Activated naive CD8-positive, alpha-beta T cell treated with anti-CD3 and anti-CD28 coated beads, Interleukin-2, amount 50 U/mL, for 24 hours (primary cell): Measurements from ENCODE around the gene RAB3B.

ENCODE experiments used
- ATAC-seq: fragments of 150-1000 bp; cut with Tn5 transposase; one replicate; pipeline ENCODE4 v1.10.0; 2021
- DNase-seq: peaks from one replicate; pipeline ENCODE4 v3.0.0; 2021
- H3K27ac Mint-ChIP-seq: one replicate; pipeline ENCODE4 v1.8.0; 2021; ENCODE audit warnings: mild to moderate bottlenecking, mixed read lengths
- H3K27me3 Mint-ChIP-seq: one replicate; pipeline ENCODE4 v1.8.0; 2021; ENCODE audit warnings: mixed read lengths
- H3K36me3 Mint-ChIP-seq: one replicate; pipeline ENCODE4 v1.8.0; 2021; ENCODE audit warnings: low read depth, mixed read lengths
- H3K4me1 Mint-ChIP-seq: one replicate; pipeline ENCODE4 v1.8.0; 2021; ENCODE audit warnings: mixed read lengths
- H3K4me3 Mint-ChIP-seq: one replicate; pipeline ENCODE4 v1.8.0; 2021; ENCODE audit warnings: mild to moderate bottlenecking, moderate library complexity, mixed read lengths
- H3K9me3 Mint-ChIP-seq: one replicate; pipeline ENCODE4 v1.8.0; 2021; ENCODE audit warnings: mixed read lengths

RAB3B gene

GRCh38 chr1:51933344-51933743 is 57.2 kb downstream of the RAB3B start:
- Mint-ChIP-seq H3K27ac (no peak overlapping the region), H3K36me3 (no peaks in the 10 kb centered on the region), H3K27me3 (peaks cover 3% of the 10 kb centered on the region), H3K4me3 (no peak overlapping the region), H3K4me1 (no peaks in the 10 kb centered on the region), H3K9me3 (no peaks in the 10 kb centered on the region)
- ATAC-seq = no peak
- no peak for DNase-seq

DNA sequence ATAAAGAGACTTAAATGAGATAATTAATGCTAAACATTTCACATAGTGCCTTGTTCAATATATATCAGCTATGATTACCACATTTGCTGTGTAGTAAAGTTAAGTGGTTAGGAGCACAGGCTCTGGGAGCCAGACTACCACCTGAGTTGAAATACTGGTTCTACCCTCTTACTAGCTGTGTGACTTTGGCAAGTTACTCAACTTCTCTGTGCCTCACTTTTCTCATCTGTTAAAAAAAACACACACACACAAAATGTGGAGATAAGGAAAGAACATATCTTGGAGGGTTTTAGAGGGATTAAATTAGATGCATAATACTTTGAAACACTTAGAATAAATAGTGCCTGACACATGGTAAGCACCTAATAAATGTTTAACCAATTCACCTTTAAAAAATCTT is 60.2 kb downstream of the RAB3B start:
- no peak overlapping the region for H3K4me3 Mint-ChIP-seq
- no peak overlapping the region for H3K27ac Mint-ChIP-seq
- H3K27me3 Mint-ChIP-seq = no peaks in the 10 kb centered on the region
- H3K4me1 Mint-ChIP-seq = no peaks in the 10 kb centered on the region
- DNase-seq (no peak), ATAC-seq (no peak)
- H3K36me3 Mint-ChIP-seq = no peaks in the 10 kb centered on the region
- H3K9me3 Mint-ChIP-seq = no peaks in the 10 kb centered on the region

DNA sequence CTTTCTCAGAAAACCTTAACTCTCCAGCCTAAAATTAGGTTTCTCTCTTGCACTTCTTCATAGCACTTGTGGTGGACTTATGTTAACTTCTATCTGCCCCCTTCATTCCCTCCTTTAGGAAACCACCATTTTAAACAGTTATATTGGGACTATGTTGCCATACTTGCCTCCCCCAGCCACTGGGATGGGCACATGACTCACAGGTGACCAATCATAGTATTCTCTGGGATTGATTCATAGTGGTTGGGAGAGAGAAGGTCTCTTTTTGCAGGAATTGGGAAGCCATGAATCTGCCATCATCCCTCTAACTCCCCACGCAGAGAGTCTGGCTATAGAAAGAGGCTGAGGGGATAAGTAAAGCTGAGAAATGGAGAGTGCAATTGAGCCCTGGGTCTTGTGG is 61.6 kb downstream of the RAB3B start:
- Mint-ChIP-seq H3K4me3 (no peak overlapping the region), H3K9me3 (no peaks in the 10 kb centered on the region), H3K36me3 (no peaks in the 10 kb centered on the region), H3K27ac (no peak overlapping the region), H3K4me1 (no peaks in the 10 kb centered on the region), H3K27me3 (no peaks in the 10 kb centered on the region)
- ATAC-seq (no peak), DNase-seq (no peak)

DNA sequence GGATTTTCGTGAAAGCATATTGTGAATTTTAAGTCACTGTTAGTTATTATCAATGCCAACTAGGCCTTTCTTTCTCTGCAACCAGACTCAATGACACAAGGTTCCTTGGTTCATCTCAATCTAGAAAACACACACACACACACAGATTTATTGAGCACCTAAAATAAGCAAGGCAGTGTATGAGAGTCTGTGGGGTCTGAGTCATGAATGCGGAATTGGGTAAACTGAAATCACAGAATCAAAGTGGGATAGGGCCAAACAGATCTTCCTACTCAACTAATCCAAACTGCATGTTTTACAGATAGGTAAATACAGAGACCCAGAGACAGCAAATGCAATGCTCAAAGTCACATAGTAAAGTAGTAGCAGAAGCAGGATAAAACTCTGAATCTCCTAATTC is 63.5 kb downstream of the RAB3B start:
- no peak overlapping the region for H3K27ac Mint-ChIP-seq
- H3K27me3 Mint-ChIP-seq = no peaks in the 10 kb centered on the region
- no peaks in the 10 kb centered on the region for H3K9me3 Mint-ChIP-seq
- ATAC-seq = no peak
- no peak overlapping the region for H3K4me3 Mint-ChIP-seq
- no peak for DNase-seq
- no peaks in the 10 kb centered on the region for H3K4me1 Mint-ChIP-seq
- no peaks in the 10 kb centered on the region for H3K36me3 Mint-ChIP-seq

GRCh38 chr1:51926171-51926812 is 64.2 kb downstream of the RAB3B start:
- H3K27ac Mint-ChIP-seq = no peak overlapping the region
- DNase-seq (no peak), ATAC-seq (peak; percentile 23)
- H3K4me1 Mint-ChIP-seq = no peaks in the 10 kb centered on the region
- H3K9me3 Mint-ChIP-seq = no peaks in the 10 kb centered on the region
- no peak overlapping the region for H3K4me3 Mint-ChIP-seq
- no peaks in the 10 kb centered on the region for H3K27me3 Mint-ChIP-seq
- H3K36me3 Mint-ChIP-seq = no peaks in the 10 kb centered on the region

- DNase-seq (peak; percentile 18), ATAC-seq (peak; percentile 85)
- H3K4me3 Mint-ChIP-seq = no peak overlapping the region
- no peak overlapping the region for H3K27ac Mint-ChIP-seq
- no peaks in the 10 kb centered on the region for H3K36me3 Mint-ChIP-seq
- peaks cover 2% of the 10 kb centered on the region for H3K27me3 Mint-ChIP-seq
- no peaks in the 10 kb centered on the region for H3K4me1 Mint-ChIP-seq
- no peaks in the 10 kb centered on the region for H3K9me3 Mint-ChIP-seq
These were observed 66.0 kb downstream of the RAB3B start for GRCh38 chr1:51924455-51924854.

DNA sequence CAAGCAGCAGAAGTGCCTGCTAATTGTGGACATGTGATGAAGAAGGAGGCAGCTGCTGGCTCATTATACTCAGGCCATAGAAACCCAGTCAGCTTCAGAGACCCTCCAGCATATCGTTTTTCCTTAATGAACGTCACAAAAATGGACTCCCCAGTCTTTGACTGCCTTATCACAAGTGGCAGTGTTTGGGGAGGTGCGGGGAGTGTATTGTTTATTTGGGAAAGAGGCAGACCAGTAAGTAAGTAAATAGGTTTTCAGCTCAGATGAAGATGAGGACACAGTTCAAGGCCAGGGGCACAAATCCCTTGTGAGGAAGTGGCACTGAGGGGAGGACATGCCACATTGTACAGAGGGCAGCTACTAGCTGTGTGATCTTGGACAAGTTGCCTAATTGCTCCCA is 68.5 kb downstream of the RAB3B start:
- no peaks in the 10 kb centered on the region for H3K4me1 Mint-ChIP-seq
- H3K4me3 Mint-ChIP-seq = no peak overlapping the region
- peaks cover 6% of the 10 kb centered on the region for H3K27me3 Mint-ChIP-seq
- no peak overlapping the region for H3K27ac Mint-ChIP-seq
- H3K36me3 Mint-ChIP-seq = no peaks in the 10 kb centered on the region
- no peak for ATAC-seq
- H3K9me3 Mint-ChIP-seq = no peaks in the 10 kb centered on the region
- no peak for DNase-seq

DNA sequence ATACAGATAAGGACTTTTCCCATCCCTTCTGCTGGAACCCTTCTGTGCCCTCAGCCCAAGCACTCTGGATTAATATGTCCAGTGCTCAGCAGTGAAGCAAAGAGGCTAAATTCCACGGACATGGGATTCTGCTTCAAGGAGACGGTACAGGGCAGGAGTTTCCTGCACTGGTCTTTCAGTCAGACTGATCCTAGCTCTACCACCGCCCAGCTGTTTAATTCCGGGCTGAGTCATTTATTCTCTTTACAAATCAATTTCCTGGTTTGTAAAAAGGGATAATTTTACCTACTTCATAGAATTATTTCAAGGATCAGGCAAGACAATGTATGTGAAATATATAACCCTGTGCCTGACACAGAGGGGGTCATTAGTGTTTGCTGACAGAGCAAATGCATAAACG is 70.4 kb downstream of the RAB3B start:
- ATAC-seq = no peak
- no peaks in the 10 kb centered on the region for H3K4me1 Mint-ChIP-seq
- no peak for DNase-seq
- peaks cover 6% of the 10 kb centered on the region for H3K27me3 Mint-ChIP-seq
- no peak overlapping the region for H3K27ac Mint-ChIP-seq
- no peak overlapping the region for H3K4me3 Mint-ChIP-seq
- H3K36me3 Mint-ChIP-seq = no peaks in the 10 kb centered on the region
- H3K9me3 Mint-ChIP-seq = no peaks in the 10 kb centered on the region

GRCh38 chr1:51919684-51920083 is 70.8 kb downstream of the RAB3B start:
- H3K9me3 Mint-ChIP-seq = no peaks in the 10 kb centered on the region
- peaks cover 6% of the 10 kb centered on the region for H3K27me3 Mint-ChIP-seq
- no peaks in the 10 kb centered on the region for H3K36me3 Mint-ChIP-seq
- no peak overlapping the region for H3K27ac Mint-ChIP-seq
- DNase-seq (no peak), ATAC-seq (no peak)
- no peaks in the 10 kb centered on the region for H3K4me1 Mint-ChIP-seq
- no peak overlapping the region for H3K4me3 Mint-ChIP-seq

GRCh38 chr1:51916587-51917405 is 73.7 kb downstream of the RAB3B start:
- H3K27me3 Mint-ChIP-seq = peaks cover 6% of the 10 kb centered on the region
- H3K4me3 Mint-ChIP-seq = no peak overlapping the region
- H3K4me1 Mint-ChIP-seq = no peaks in the 10 kb centered on the region
- no peaks in the 10 kb centered on the region for H3K9me3 Mint-ChIP-seq
- ATAC-seq (no peak), DNase-seq (no peak)
- H3K36me3 Mint-ChIP-seq = no peaks in the 10 kb centered on the region
- no peak overlapping the region for H3K27ac Mint-ChIP-seq

GRCh38 chr1:51915951-51916350 is 74.5 kb downstream of the RAB3B start:
- no peak overlapping the region for H3K4me3 Mint-ChIP-seq
- no peak overlapping the region for H3K27ac Mint-ChIP-seq
- ATAC-seq (no peak), DNase-seq (no peak)
- no peaks in the 10 kb centered on the region for H3K36me3 Mint-ChIP-seq
- no peaks in the 10 kb centered on the region for H3K9me3 Mint-ChIP-seq
- no peaks in the 10 kb centered on the region for H3K4me1 Mint-ChIP-seq
- H3K27me3 Mint-ChIP-seq = peaks cover 8% of the 10 kb centered on the region

DNA sequence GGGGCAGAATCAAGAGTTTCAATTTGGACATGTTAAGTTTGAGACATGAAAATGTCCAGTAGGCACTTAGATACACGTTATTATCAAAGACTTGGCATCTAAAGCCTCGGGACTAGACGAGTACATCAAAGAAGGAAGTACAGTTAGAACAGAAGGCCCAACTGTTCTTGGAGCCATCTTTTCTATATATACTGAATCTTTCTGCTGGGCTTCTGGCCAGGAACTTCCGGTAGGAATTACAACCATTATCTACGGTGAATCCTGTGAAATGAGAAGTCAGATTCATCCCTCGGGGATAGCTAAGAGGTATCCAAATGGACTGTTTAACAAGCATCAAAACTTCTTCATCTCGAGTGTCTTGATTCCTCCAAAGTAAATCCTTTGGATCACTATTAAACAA is 77.6 kb downstream of the RAB3B start:
- no peak overlapping the region for H3K27ac Mint-ChIP-seq
- ATAC-seq = no peak
- no peaks in the 10 kb centered on the region for H3K9me3 Mint-ChIP-seq
- DNase-seq = no peak
- H3K4me3 Mint-ChIP-seq = no peak overlapping the region
- no peaks in the 10 kb centered on the region for H3K4me1 Mint-ChIP-seq
- peaks cover 5% of the 10 kb centered on the region for H3K27me3 Mint-ChIP-seq
- no peaks in the 10 kb centered on the region for H3K36me3 Mint-ChIP-seq

GRCh38 chr1:51910221-51911000 is 80.1 kb downstream of the RAB3B start:
- ATAC-seq (no peak), DNase-seq (no peak)
- peaks cover 6% of the 10 kb centered on the region for H3K9me3 Mint-ChIP-seq
- no peak overlapping the region for H3K4me3 Mint-ChIP-seq
- no peak overlapping the region for H3K27ac Mint-ChIP-seq
- peaks cover 4% of the 10 kb centered on the region for H3K4me1 Mint-ChIP-seq
- no peaks in the 10 kb centered on the region for H3K36me3 Mint-ChIP-seq
- peaks cover 5% of the 10 kb centered on the region for H3K27me3 Mint-ChIP-seq

DNA sequence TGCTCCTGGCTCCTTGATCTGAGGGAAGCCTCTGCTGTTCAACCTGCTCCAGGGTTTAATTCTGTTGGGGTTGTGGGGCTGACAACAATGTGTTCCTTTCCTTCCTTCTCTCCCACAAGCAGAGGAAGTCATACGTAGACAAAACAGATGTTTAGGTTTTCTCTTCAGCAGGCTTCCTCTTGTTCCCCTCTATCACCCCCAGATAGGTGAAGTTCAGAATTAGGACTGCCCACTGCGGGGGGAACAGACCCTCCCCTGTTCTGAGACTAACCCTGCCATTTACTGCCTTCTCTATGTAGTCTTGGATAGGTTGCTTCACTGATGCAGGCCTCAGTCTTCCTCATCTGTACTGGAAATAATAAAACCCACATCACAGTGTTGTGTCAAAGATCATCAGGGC is 82.0 kb downstream of the RAB3B start:
- no peak for ATAC-seq

More for the DNA sequence above, 82.0 kb downstream of the RAB3B start:
- no peak overlapping the region for H3K4me3 Mint-ChIP-seq
- no peak for DNase-seq
- peaks cover 6% of the 10 kb centered on the region for H3K9me3 Mint-ChIP-seq
- no peaks in the 10 kb centered on the region for H3K36me3 Mint-ChIP-seq
- H3K27ac Mint-ChIP-seq = no peak overlapping the region
- peaks cover 4% of the 10 kb centered on the region for H3K4me1 Mint-ChIP-seq
- H3K27me3 Mint-ChIP-seq = peaks cover 5% of the 10 kb centered on the region
